ENCODE measurements around the gene ZNF646. TPM values are rescaled to one million over a fixed set of nuclear protein-coding genes. Genes with fewer than 3 reads are reported as not detected.

The ZNF646 gene
- total RNA-seq, 1 experiment from 2014 or later = 28.8 TPM

- peak; percentile 30 for DNase-seq
- Histone ChIP-seq H3K27me3 (ENCODE audit: control insufficient read depth, insufficient read depth, low read length) (no peaks in the 10 kb centered on the region), H3K36me3 (replicated peaks; ENCODE audit: control insufficient read depth, insufficient read depth, low read length) (peaks cover 15% of the 10 kb centered on the region), H3K4me3 (ENCODE audit: insufficient read depth, low read depth, low read length) (no peak overlapping the region)
Observed at GRCh38 chr16:31131841-31132271, 57.6 kb downstream of the ZNF646 start.

GRCh38 chr16:31132303-31132979, 58.2 kb downstream of the ZNF646 start:
- Histone ChIP-seq H3K27me3 (ENCODE audit: control insufficient read depth, insufficient read depth, low read length) (no peaks in the 10 kb centered on the region), H3K36me3 (replicated peaks; ENCODE audit: control insufficient read depth, insufficient read depth, low read length) (peaks cover 13% of the 10 kb centered on the region), H3K4me3 (ENCODE audit: insufficient read depth, low read depth, low read length) (no peak overlapping the region)
- peak; percentile 39 for DNase-seq

- Histone ChIP-seq H3K27me3 (ENCODE audit: control insufficient read depth, insufficient read depth, low read length) (no peaks in the 10 kb centered on the region), H3K4me3 (ENCODE audit: insufficient read depth, low read depth, low read length) (no peak overlapping the region), H3K36me3 (replicated peaks; ENCODE audit: control insufficient read depth, insufficient read depth, low read length) (peaks cover 13% of the 10 kb centered on the region)
- DNase-seq = no peak
Observed at GRCh38 chr16:31133046-31133501, 58.9 kb downstream of the ZNF646 start.

Other genes starting within 250 kb of the ZNF646 start
- gene BCL7C, start 180.3 kb upstream of the ZNF646 start, total RNA-seq (2014; rRNA removed; shearing (Covaris generic)) = 16.4 and 35.5 TPM in 2 replicates
- 2.0 TPM in 2 replicates for gene CTF1, start 177.8 kb upstream of the ZNF646 start, total RNA-seq (2014; rRNA removed; shearing (Covaris generic))
- 78.3 and 89.8 TPM in 2 replicates for gene FBXL19, start 150.8 kb upstream of the ZNF646 start, total RNA-seq (2014; rRNA removed; shearing (Covaris generic))
- 15.3 and 18.4 TPM in 2 replicates for gene ORAI3, start 125.4 kb upstream of the ZNF646 start, total RNA-seq (2014; rRNA removed; shearing (Covaris generic))
- 4.1 and 5.0 TPM in 2 replicates for gene SETD1A, start 116.7 kb upstream of the ZNF646 start, total RNA-seq (2014; rRNA removed; shearing (Covaris generic))
- gene HSD3B7, start 89.2 kb upstream of the ZNF646 start, total RNA-seq (2014; rRNA removed; shearing (Covaris generic)) = 4.4 and 8.2 TPM in 2 replicates
- 1.3 and 4.1 TPM in 2 replicates for gene STX1B, start 63.8 kb upstream of the ZNF646 start, total RNA-seq (2014; rRNA removed; shearing (Covaris generic))
- 13.6 and 14.2 TPM in 2 replicates for gene STX4, start 40.9 kb upstream of the ZNF646 start, total RNA-seq (2014; rRNA removed; shearing (Covaris generic))
- gene ZNF668, start 182 bp upstream of the ZNF646 start, total RNA-seq (2014; rRNA removed; shearing (Covaris generic)) = 16.4 and 19.9 TPM in 2 replicates
- 1.3 and 4.5 TPM in 2 replicates for gene PRSS53, start 14.5 kb downstream of the ZNF646 start, total RNA-seq (2014; rRNA removed; shearing (Covaris generic))
- gene VKORC1, start 20.4 kb downstream of the ZNF646 start, total RNA-seq (2014; rRNA removed; shearing (Covaris generic)) = 127 and 135 TPM in 2 replicates
- gene BCKDK, start 34.0 kb downstream of the ZNF646 start, total RNA-seq (2014; rRNA removed; shearing (Covaris generic)) = 52.7 and 64.0 TPM in 2 replicates
- gene KAT8, start 43.2 kb downstream of the ZNF646 start, total RNA-seq (2014; rRNA removed; shearing (Covaris generic)) = 61.7 and 77.2 TPM in 2 replicates
- gene PRSS8, start 61.3 kb downstream of the ZNF646 start, total RNA-seq (2014; rRNA removed; shearing (Covaris generic)) = 57.1 and 65.4 TPM in 2 replicates
- 0.59 and 1.1 TPM in 2 replicates for gene PRSS36, start 75.6 kb downstream of the ZNF646 start, total RNA-seq (2014; rRNA removed; shearing (Covaris generic))
- gene FUS, start 105.7 kb downstream of the ZNF646 start, total RNA-seq (2014; rRNA removed; shearing (Covaris generic)) = 35.3 and 39.8 TPM in 2 replicates
- 32.2 and 35.2 TPM in 2 replicates for gene PYCARD, start 128.3 kb downstream of the ZNF646 start, total RNA-seq (2014; rRNA removed; shearing (Covaris generic))
- 0.03 and 0.44 TPM in 2 replicates for gene TRIM72, start 139.7 kb downstream of the ZNF646 start, total RNA-seq (2014; rRNA removed; shearing (Covaris generic))
- not detected in 2 replicates for gene PYDC1, start 142.7 kb downstream of the ZNF646 start, total RNA-seq (2014; rRNA removed; shearing (Covaris generic))
- gene ITGAM, start 185.6 kb downstream of the ZNF646 start, total RNA-seq (2014; rRNA removed; shearing (Covaris generic)) = 0.04 TPM in 1 of 2 replicates, not detected in the other

Data from H7 (cell line).